HepG2 (cell line): ENCODE results near the gene GGA3. TPM values are rescaled to one million over a fixed set of nuclear protein-coding genes. Genes with fewer than 3 reads are reported as not detected.

Experiments
- ATAC-seq: fragments of 200-7000 bp; cut with Tn5 transposase; 3 replicates; pipeline ENCODE4 v1.9.1; 2020; ENCODE audit warnings: mild to moderate bottlenecking, moderate library complexity
- BruUV-seq: library from RNA; stranded (reverse); fragments of 400-500 nt; replicated peaks from 2 replicates; lab custom pipeline; 2021; lab: Mats Ljungman, UMichigan
- CTCF ChIA-PET: fragments of 300-600 bp; formaldehyde crosslinking; extraction: SDS; loops from one replicate; lab custom pipeline; 2021; ENCODE audit warnings: low total read pairs, inconsistent platforms, low intra/inter-chr PET ratio; lab: Yijun Ruan, JAX
- POLR2A ChIA-PET: fragments of 350-600 bp; sonication (Branson Sonifier 250); formaldehyde crosslinking; loops from one replicate; lab custom pipeline; 2020; ENCODE audit warnings: antibody characterized with exemption, inconsistent platforms; lab: Yijun Ruan, JAX
- DNase-seq: peaks from one replicate; pipeline ENCODE4 v3.0.0-alpha.2; 2015; ENCODE audit warnings: low spot score
- FAIRE-seq: peaks from 3 replicates; lab custom pipeline; 2011; peaks lifted over from hg19 to GRCh38; lab: Jason Lieb, UNC
- H2AFZ ChIP-seq: one replicate; pipeline ENCODE4 v1.6.1; 2011; ENCODE audit warnings: low read length, inconsistent platforms
- H3K27ac ChIP-seq: fragments of 300-600 bp; 3 replicates; pipeline ENCODE4 v1.8.0; 2011; ENCODE audit warnings: mixed run types, mild to moderate bottlenecking, mixed read lengths, low read length, inconsistent platforms; ENCODE audit not compliant: insufficient read depth; ENCODE audit errors: extremely low read length
- H3K27me3 ChIP-seq, 2 experiments: fragments of 200-600 bp in 1 of 2; 2 replicates in 1 of 2; 3 replicates in 1 of 2; pipeline versions ENCODE4 v1.6.0 to v1.8.0; 2011; ENCODE audit warnings: low read length in 2 of 2, mild to moderate bottlenecking in 2 of 2, moderate library complexity in 2 of 2, inconsistent platforms in 1 of 2; ENCODE audit not compliant: insufficient read depth in 2 of 2, control insufficient read depth in 1 of 2
- H3K36me3 ChIP-seq, 2 experiments: fragments of 200-600 bp in 1 of 2; replicated peaks in 1 of 2; 2 replicates in 1 of 2; 3 replicates in 1 of 2; pipeline versions ENCODE4 v1.5.1 to v1.8.0; 2011; ENCODE audit warnings: low read length in 2 of 2, inconsistent platforms in 1 of 2; ENCODE audit not compliant: insufficient read depth in 2 of 2, control insufficient read depth in 1 of 2
- H3K4me1 ChIP-seq: 2 replicates; pipeline ENCODE4 v1.5.1; 2012; ENCODE audit warnings: low read length, inconsistent platforms; ENCODE audit not compliant: insufficient read depth
- H3K4me2 ChIP-seq: 2 replicates; pipeline ENCODE4 v1.6.0; 2011; ENCODE audit warnings: low read depth, low read length, inconsistent platforms
- H3K4me3 ChIP-seq, 3 experiments: fragments of 200-600 bp in 1 of 3; sonication (generic), shearing (Covaris generic) in 1 of 3; replicated peaks in 1 of 3; 2 replicates each; pipeline ENCODE4 v1.5.1; 2011 to 2016; ENCODE audit warnings: low read length in 3 of 3, inconsistent platforms in 2 of 3, low read depth in 2 of 3, mild to moderate bottlenecking in 2 of 3, control low read depth in 1 of 3, mixed read lengths in 1 of 3; ENCODE audit not compliant: insufficient read depth in 1 of 3
- H3K79me2 ChIP-seq: one replicate; pipeline ENCODE4 v1.6.1; 2011; ENCODE audit warnings: low read length, inconsistent platforms; ENCODE audit not compliant: insufficient read depth
- H3K9ac ChIP-seq: 2 replicates; pipeline ENCODE4 v1.6.0; 2011; ENCODE audit warnings: mild to moderate bottlenecking, low read depth, low read length, inconsistent platforms; ENCODE audit not compliant: insufficient read depth
- H3K9me3 ChIP-seq: 2 replicates; pipeline ENCODE4 v1.5.1; 2012; ENCODE audit warnings: mild to moderate bottlenecking, low read length
- H4K20me1 ChIP-seq: 2 replicates; pipeline ENCODE4 v1.6.0; 2011; ENCODE audit warnings: inconsistent platforms, mild to moderate bottlenecking, low read length, moderate library complexity; ENCODE audit not compliant: insufficient read depth
- ATM ChIP-seq: fragments of 450-650 bp; IDR thresholded peaks from 2 replicates; pipeline ENCODE4 v1.7.1; 2017; ENCODE audit warnings: mild to moderate bottlenecking, borderline replicate concordance
- BCL3 ChIP-seq: sonication (generic); formaldehyde crosslinking; IDR thresholded peaks from 2 replicates; pipeline ENCODE4 v1.5.1; 2020; ENCODE audit warnings: mild to moderate bottlenecking, missing genetic modification reagents, moderate library complexity
- CC2D1A ChIP-seq: sonication (generic); formaldehyde crosslinking; IDR thresholded peaks from 2 replicates; pipeline ENCODE4 v1.8.1; 2023; ENCODE audit warnings: mild to moderate bottlenecking, missing genetic modification reagents
- FOXM1 ChIP-seq: sonication (generic); formaldehyde crosslinking; IDR thresholded peaks from 2 replicates; pipeline ENCODE4 v1.5.0; 2020; ENCODE audit warnings: missing genetic modification reagents
- HNRNPH1 ChIP-seq: fragments of 200-400 bp; formaldehyde crosslinking; optimal IDR thresholded peaks from 2 replicates; pipeline ENCODE3; 2017; ENCODE audit warnings: mild to moderate bottlenecking, low read depth, low read length
- KDM5B ChIP-seq: sonication (generic); formaldehyde crosslinking; IDR thresholded peaks from 2 replicates; pipeline ENCODE4 v1.4.0; 2020; ENCODE audit warnings: missing genetic modification reagents, mild to moderate bottlenecking, borderline replicate concordance
- POLR2AphosphoS2 ChIP-seq: IDR thresholded peaks from 2 replicates; pipeline ENCODE4 v1.6.1; 2011; ENCODE audit warnings: low read depth, low read length, improper control_type of control experiment
- PRPF4 ChIP-seq: fragments of 200-400 bp; formaldehyde crosslinking; IDR thresholded peaks from 2 replicates; pipeline ENCODE4 v1.6.1; 2016; ENCODE audit warnings: low read length, low read depth; ENCODE audit not compliant: poor library complexity, severe bottlenecking
- RNF2 ChIP-seq: fragments of 450-650 bp; conservative IDR thresholded peaks from 2 replicates; pipeline ENCODE4 v1.6.1; 2016; ENCODE audit warnings: low read depth
- SP2 ChIP-seq: sonication (generic); formaldehyde crosslinking; IDR thresholded peaks from 2 replicates; pipeline ENCODE4 v1.5.1; 2020; ENCODE audit warnings: mild to moderate bottlenecking, missing genetic modification reagents
- U2AF1 ChIP-seq: fragments of 200-400 bp; formaldehyde crosslinking; optimal IDR thresholded peaks from 2 replicates; pipeline ENCODE3; 2017; ENCODE audit warnings: mild to moderate bottlenecking, low read depth, low read length
- ZBTB38 ChIP-seq: sonication (generic); formaldehyde crosslinking; IDR thresholded peaks from 2 replicates; pipeline ENCODE4 v1.5.1; 2020; ENCODE audit warnings: mild to moderate bottlenecking, missing genetic modification reagents
- ZBTB7A ChIP-seq: sonication (generic); formaldehyde crosslinking; IDR thresholded peaks from 2 replicates; pipeline ENCODE4 v1.8.0; 2022; ENCODE audit warnings: mild to moderate bottlenecking, missing genetic modification reagents
- ZMYM2 ChIP-seq: sonication (generic); formaldehyde crosslinking; IDR thresholded peaks from 2 replicates; pipeline ENCODE4 v1.8.0; 2022; ENCODE audit warnings: mild to moderate bottlenecking, missing genetic modification reagents
- ZNF468 ChIP-seq: sonication (generic); formaldehyde crosslinking; IDR thresholded peaks from 2 replicates; pipeline ENCODE4 v1.8.0; 2022; ENCODE audit warnings: mild to moderate bottlenecking, moderate library complexity, missing genetic modification reagents
- ZNF616 ChIP-seq: sonication (generic); formaldehyde crosslinking; IDR thresholded peaks from 2 replicates; pipeline ENCODE4 v1.5.0; 2020; ENCODE audit warnings: low read depth, mild to moderate bottlenecking, missing genetic modification reagents
- ZNF75D ChIP-seq: sonication (generic); formaldehyde crosslinking; IDR thresholded peaks from 2 replicates; pipeline ENCODE4 v1.8.1; 2023; ENCODE audit warnings: missing genetic modification reagents, mild to moderate bottlenecking, borderline replicate concordance
- ZNF782 ChIP-seq: sonication (generic); formaldehyde crosslinking; IDR thresholded peaks from 2 replicates; pipeline ENCODE4 v1.4.0; 2020; ENCODE audit warnings: missing genetic modification reagents, mild to moderate bottlenecking, borderline replicate concordance
- ZNF839 ChIP-seq: sonication (generic); formaldehyde crosslinking; IDR thresholded peaks from 2 replicates; pipeline ENCODE4 v1.4.0; 2020; ENCODE audit warnings: missing genetic modification reagents, mild to moderate bottlenecking, borderline replicate concordance
- ZNF878 ChIP-seq: sonication (generic); formaldehyde crosslinking; IDR thresholded peaks from 2 replicates; pipeline ENCODE4 v1.8.1; 2023; ENCODE audit warnings: mild to moderate bottlenecking, missing genetic modification reagents, moderate library complexity
- whole genome bisulfite sequencing: methylation state at CpG from one replicate; pipeline ENCODE4 v1.1.6; 2017; ENCODE audit warnings: low lambda C conversion rate; 5-methylcytosine and 5-hydroxymethylcytosine counted together
- in situ Hi-C: cut with HindIII; loops from 2 replicates; pipeline ENCODE4 v1.10.0; 2017; ENCODE audit warnings: low pct_unique_long_range_greater_than_20kb; ENCODE audit not compliant: extremely low pct_ligation_motif_present
- intact Hi-C: fragments of 100-400 bp; cut with micrococcal nuclease; formaldehyde crosslinking; loops from one replicate; pipeline ENCODE4 v1.10.0; 2022; ENCODE audit not compliant: unreplicated experiment
- polyA plus RNA-seq, 8 experiments: library from polyadenylated mRNA; depleted of rRNA in 3 of 8; stranded (reverse) in 7 of 8; unstranded in 1 of 8; fragments of >200 nt; fragmentation: Illumina TruSeq in 4 of 8; extraction: Trizol in 4 of 8; gene quantifications; 2 replicates each; pipeline versions ENCODE4 v1.2.1 to v1.2.3, GENCODE V29; 2011 to 2016; ENCODE audit warnings: low read depth in 4 of 8, missing spikeins in 1 of 8, mixed read lengths in 1 of 8; ENCODE audit not compliant: insufficient read depth in 1 of 8
- total RNA-seq, 5 experiments: library from RNA; depleted of rRNA; stranded (reverse); fragments of >200 nt; fragmentation: Illumina TruSeq; extraction: Trizol; gene quantifications; 2 replicates each; pipeline ENCODE4 v1.2.3, GENCODE V29; 2016; ENCODE audit warnings: low read depth in 1 of 5
- TF ChIP-seq, protein P1 (sequence below): sonication (generic); formaldehyde crosslinking; IDR thresholded peaks from 2 replicates; pipeline ENCODE4 v1.5.1; 2020; ENCODE audit warnings: mild to moderate bottlenecking, missing genetic modification reagents, borderline replicate concordance
- TF ChIP-seq, protein P2 (sequence below): sonication (generic); formaldehyde crosslinking; IDR thresholded peaks from 2 replicates; pipeline ENCODE4 v1.4.0; 2020; ENCODE audit warnings: missing genetic modification reagents; ENCODE audit errors: not compliant biosample characterization

The GGA3 gene
- total and polyA plus RNA-seq, 2 of the 13 experiments (the other 11 are each of a cell fraction or from before 2014, with no cell fraction given), result 28.4 to 43.7 TPM

DNA sequence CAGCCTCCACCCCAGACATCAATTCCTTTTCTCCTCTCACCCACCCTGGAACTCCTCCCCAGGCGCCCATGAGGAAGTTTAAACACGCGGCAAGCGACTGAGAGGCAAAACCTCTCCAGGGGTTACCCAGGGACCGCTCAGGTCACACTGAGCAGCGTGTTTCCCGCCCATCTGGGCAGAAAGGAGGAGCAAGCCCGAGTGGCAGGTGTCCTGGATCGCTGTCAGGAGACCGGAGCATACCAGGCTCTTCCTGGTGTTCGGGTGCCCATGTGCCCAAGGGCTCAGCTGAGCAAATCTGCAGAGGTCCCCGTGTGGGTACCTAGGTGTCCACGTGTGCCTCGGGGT, 27.3 kb upstream of the GGA3 start:
- peaks cover 52% of the 10 kb centered on the region for H3K4me1 ChIP-seq
- H3K27ac ChIP-seq, result peak overlapping the region; percentile 75
- H4K20me1 ChIP-seq, result no peaks in the 10 kb centered on the region
- H3K36me3 ChIP-seq, result peaks cover 6 to 23% of the 10 kb centered on the region in 2 experiments; a peak in 4 of 5 replicates
- no peaks in the 10 kb centered on the region for H3K27me3 ChIP-seq
- H2AFZ ChIP-seq, result no peak overlapping the region
- peak; percentile 69 for DNase-seq
- peaks cover 15% of the 10 kb centered on the region for H3K79me2 ChIP-seq
- H3K9ac ChIP-seq, result peak overlapping the region; percentile 84
- peak; percentile 36 for FAIRE-seq
- peak overlapping the region; percentile 78 for H3K4me2 ChIP-seq
- ChIA-PET CTCF (interaction anchor here (1.2 to 1.3 kb wide), 2 partner anchors 18 to 116 kb away, joined by 3 to 5 read pairs; no protein-coding TSS in a partner anchor), POLR2A (interaction anchor here (0.5 to 2.2 kb wide), 37 partner anchors 9 to 491 kb away, joined by 3 to 73 read pairs (median 5); partner anchors contain the start of genes FDXR, GGA3, GRB2 and MIF4GD)
- WGBS, result 2% methylated on average over 9 of the region's 14 CpGs
- in situ Hi-C loops (no loop called here), intact Hi-C loops (loop anchor here (1.0 kb wide), 2 partner anchors 17 to 117 kb away; partner anchors contain the start of genes GRB2 and MIF4GD)
- peak; percentile 77 for ATAC-seq
- peak overlapping the region; percentile 74 to 94 (median 87) for H3K4me3 ChIP-seq
- BruUV-seq, result no TSS peak
- no peaks in the 10 kb centered on the region for H3K9me3 ChIP-seq
- no peak for TF ChIP-seq ZNF878 (CRISPR knock-in tag)
- TF ChIP-seq SP2 (CRISPR knock-in tag), result no peak
- no peak for TF ChIP-seq ZNF616 (CRISPR knock-in tag)
- TF ChIP-seq ZNF468 (CRISPR knock-in tag), result no peak
- no peak for TF ChIP-seq ZNF839
- no peak for TF ChIP-seq ZBTB38 (CRISPR knock-in tag)
- TF ChIP-seq U2AF1, result no peak
- TF ChIP-seq CC2D1A (CRISPR knock-in tag), result 0 out of 2 replicates have a peak, but pooled peaks have one; percentile 52
- TF ChIP-seq FOXM1 (CRISPR knock-in tag), result no peak
- no peak for TF ChIP-seq ZNF782
- TF ChIP-seq POLR2AphosphoS2, result no peak
- no peak for TF ChIP-seq ZMYM2 (CRISPR knock-in tag)
- no peak for TF ChIP-seq ZBTB7A (CRISPR knock-in tag)
- no peak for TF ChIP-seq RNF2
- TF ChIP-seq BCL3 (CRISPR knock-in tag), result no peak
- TF ChIP-seq, protein P1, sequence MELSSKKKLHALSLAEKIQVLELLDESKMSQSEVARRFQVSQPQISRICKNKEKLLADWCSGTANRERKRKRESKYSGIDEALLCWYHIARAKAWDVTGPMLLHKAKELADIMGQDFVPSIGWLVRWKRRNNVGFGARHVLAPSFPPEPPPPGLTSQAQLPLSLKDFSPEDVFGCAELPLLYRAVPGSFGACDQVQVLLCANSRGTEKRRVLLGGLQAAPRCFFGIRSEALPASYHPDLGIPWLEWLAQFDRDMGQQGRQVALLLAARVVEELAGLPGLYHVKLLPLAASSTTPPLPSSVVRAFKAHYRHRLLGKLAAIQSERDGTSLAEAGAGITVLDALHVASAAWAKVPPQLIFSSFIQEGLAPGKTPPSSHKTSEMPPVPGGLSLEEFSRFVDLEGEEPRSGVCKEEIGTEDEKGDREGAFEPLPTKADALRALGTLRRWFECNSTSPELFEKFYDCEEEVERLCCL (CRISPR knock-in tag), result no peak
- no peak for TF ChIP-seq KDM5B
- TF ChIP-seq HNRNPH1, result no peak
- TF ChIP-seq ATM, result no peak
- TF ChIP-seq, protein P2, sequence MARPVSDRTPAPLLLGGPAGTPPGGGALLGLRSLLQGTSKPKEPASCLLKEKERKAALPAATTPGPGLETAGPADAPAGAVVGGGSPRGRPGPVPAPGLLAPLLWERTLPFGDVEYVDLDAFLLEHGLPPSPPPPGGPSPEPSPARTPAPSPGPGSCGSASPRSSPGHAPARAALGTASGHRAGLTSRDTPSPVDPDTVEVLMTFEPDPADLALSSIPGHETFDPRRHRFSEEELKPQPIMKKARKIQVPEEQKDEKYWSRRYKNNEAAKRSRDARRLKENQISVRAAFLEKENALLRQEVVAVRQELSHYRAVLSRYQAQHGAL (CRISPR knock-in tag), result peak; percentile 41
- TF ChIP-seq ZNF75D (CRISPR knock-in tag), result no peak
- TF ChIP-seq PRPF4, result no peak
